ENCODE measurements around the gene CST9.
"Not testable (repeated sequence)": the region's sequence is repeated elsewhere in the genome, so short reads cannot be mapped to it uniquely, and the experiment has no call there.

Gene CST9

GRCh38 chr20:23623666-23624323, 18.1 kb upstream of the CST9 start:
- no peak for DNase-seq (ENCODE audit: low read depth)

DNA sequence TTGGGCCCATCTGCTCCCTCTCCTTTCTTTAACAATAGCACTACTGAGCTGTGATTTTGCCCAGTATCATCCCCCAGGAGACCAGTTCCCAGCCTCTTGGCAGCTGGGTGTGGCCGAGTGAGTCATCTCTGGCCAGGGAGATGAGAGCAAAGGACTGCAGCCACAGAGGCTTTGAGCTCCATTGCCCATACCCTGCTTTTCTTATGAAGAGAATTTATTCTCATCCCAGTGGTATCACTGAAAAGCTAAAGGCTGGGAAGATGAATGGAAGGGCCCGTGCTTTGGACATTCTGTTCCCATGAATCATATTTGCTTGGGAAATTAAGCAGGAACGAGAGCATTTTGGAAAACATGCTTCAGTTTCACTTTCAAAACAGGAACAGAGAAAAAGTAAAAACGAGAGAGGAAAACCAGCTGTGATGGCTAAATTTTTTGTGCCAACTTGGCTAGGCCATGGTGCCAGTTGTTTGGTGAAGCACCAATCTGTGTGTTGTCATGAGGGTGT, 17.2 kb upstream of the CST9 start:
- no peak for DNase-seq (ENCODE audit: low read depth)

DNA sequence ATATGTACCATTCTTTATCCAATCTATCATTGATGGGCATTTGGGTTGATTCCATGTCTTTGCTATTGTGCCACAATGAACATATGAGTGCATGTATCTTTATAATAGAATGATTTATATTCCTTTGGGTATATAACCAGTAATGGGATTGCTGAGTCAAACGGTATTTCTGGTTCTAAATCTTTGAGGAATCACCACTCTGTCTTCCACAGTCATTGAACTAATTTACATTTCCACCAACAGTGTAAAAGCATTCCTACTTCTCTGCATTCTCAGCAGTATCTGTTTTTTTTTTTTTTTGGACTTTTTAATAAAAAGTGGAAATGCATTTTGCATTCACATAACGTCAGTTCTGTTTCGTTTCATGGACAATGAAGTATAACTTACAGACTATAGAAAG, 16.7 kb upstream of the CST9 start:
- not testable (repeated sequence) for DNase-seq (ENCODE audit: low read depth)

- DNase-seq (ENCODE audit: low read depth), result not testable (repeated sequence)
Measured at GRCh38 chr20:23620670-23621386, 15.1 kb upstream of the CST9 start.

- no peak for DNase-seq (ENCODE audit: low read depth)
Measured at GRCh38 chr20:23614163-23614562, 8.4 kb upstream of the CST9 start.

DNA sequence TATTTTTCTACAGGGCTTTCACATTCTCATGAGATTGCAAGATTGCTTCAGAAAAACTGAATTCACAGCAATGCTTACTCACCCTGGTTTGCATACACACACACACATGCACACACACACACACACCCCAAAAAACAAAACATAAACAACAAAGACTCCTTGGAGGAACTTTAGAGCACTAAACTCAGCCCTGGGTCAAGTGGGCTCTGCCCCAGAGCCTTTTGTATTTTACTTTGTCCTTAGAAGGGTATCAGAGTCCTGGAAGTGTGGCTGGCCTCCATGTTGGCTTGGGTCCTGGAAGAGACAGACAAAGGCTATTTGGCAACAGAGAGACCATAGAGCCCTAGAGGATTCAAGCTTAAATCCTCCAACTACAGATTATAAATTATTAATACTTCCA, 8.0 kb upstream of the CST9 start:
- DNase-seq (ENCODE audit: low read depth), result no peak

DNA sequence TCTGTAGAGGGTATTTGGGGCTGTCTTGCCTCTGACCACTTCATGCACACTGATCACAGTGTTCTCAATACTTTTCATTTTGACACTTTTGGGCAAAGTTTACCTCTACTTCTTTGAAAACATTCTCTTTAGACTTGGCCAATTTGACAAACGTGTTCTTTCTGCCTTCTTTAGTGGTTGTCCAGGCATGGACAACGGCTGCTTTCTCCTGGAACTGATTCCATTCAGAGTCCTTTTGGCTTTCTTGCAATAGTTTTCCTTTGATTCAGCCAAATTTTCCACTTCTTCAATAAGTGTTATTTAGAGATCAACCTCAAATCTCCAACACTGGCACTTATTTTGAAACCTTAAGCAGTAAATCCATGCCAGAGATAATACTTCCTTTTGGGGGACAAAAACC, 6.7 kb upstream of the CST9 start:
- DNase-seq (ENCODE audit: low read depth), result no peak

DNA sequence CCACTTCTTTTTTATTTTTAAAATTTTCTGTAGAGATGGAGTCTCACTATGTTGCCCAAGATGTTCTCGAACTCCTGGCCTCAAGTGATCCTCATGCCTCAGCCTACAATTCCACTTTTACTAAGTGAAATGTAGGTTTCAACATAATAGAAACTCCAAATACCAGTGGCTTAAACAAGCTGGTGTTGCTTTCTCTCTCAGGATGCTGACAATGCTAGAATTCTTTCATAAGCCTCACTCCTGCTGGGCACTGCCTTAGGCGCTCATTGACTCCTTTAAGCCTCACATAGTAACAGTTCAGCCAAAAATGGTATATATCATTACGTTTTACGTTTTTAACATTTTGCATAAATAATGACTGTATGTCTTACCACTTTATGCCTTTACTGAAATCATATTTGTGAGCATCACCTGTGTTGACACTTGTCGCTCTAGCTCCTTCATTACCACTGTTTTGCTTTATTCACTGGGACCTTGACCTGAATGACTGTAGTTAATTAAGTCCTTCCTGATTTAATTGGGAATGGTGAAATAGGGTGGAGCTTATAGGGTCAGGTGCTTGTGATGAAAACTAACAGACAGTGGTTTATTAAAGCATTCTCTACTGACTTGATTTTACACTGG, 3.9 kb upstream of the CST9 start:
- no peak for DNase-seq (ENCODE audit: low read depth)

- no peak for DNase-seq (ENCODE audit: low read depth)
Measured at GRCh38 chr20:23608251-23608846, 2.6 kb upstream of the CST9 start.

GRCh38 chr20:23607497-23608245, 2.0 kb upstream of the CST9 start:
- no peak for DNase-seq (ENCODE audit: low read depth)

DNA sequence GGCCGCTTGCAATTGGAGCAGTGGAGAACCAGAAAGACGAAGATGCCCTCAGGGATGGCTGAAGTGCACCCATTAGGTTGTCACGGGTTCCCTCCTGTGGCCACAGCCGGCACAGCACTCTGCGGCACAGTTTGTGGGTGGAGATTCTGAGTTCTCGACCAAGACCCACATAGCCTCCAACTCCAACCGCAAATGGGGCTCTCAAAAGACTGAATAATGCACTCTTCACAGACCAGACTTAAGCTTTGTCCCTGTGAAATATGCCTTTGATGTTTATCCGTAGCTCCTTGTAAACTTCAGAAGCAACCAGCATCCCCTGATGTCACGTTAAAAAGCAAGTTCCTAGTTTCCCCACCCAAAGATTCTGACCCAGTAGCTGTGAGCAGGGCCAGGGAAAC, 934 bp upstream of the CST9 start:
- peak; percentile 41 for DNase-seq (ENCODE audit: low read depth)

DNA sequence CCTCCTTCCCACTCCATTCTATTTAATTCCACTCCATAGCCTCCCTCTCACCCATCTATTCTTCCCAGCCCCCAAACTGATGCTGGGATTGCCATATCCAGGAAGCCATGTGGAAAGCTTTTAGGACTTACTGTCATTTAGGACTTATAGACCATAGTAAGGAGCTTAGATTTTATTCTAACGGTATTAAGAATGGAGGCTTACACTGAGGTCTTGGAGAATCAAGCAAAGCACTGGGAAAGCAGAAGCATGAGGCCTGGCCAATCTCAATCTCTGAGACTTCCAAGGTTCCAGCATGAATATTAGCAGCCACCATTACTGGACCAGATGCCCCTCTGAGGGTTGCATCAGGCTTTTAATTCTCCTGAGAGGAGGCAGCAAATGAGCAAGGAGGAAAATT, 1.4 kb downstream of the CST9 start:
- no peak for DNase-seq (ENCODE audit: low read depth)

DNA sequence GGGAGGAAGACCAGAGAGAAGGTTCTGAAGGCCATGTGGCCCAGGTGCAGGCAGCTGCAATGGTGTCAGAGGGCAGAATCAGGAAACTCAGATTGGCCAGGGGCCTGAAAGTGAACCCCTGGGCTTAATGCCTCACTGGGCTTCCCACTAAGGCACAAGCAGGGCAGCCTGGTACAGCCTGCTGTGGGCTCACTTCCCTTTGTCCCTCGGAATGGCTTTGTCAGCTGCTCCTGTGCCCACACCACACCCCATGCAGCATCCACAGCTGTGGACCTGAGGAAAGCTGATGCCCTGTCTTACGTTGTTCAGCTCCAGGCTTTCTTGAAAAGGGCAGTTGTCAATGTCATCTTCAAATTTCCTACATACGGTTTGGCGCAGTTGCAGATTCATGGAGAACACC, 2.4 kb downstream of the CST9 start:
- no peak for DNase-seq (ENCODE audit: low read depth)

DNA sequence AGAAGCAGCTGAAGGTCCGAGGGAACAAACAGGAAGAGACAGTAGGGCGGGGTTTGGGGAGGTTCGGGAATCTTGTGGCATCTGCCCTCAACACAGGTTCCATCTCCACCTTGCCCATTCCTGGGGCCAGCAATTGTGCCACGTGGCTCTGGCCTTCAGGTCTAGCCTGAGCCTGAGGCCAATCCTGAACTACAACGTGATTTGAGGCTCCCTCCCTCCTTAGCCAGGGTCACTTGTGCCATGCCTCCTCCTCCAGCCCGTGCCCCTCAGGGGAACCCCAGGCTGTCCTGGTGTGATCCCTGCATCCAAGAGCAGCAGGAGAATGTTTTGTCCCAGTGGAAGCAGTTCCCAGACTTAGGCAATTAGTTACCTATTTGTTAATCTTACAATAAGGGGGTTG, 3.0 kb downstream of the CST9 start:
- no peak for DNase-seq (ENCODE audit: low read depth)

DNA sequence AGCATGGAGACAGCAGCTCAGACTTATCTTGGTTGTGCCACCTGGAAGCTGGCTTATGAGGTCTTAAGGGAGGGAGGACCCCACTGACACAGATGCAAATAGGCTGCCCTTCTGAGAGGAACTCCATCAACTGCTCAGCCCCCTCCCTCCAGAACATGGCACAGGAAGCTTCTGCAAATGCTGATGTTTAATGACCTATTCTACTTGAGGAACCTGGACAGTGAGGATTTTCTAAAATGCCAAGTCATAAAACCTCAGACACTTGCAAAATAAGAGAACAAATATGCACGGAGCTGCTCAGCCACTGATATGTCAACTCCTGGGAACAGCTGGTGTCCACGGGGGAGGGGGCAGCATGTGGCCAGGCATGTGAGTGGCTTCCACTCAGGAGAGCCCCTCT, 3.5 kb downstream of the CST9 start:
- no peak for DNase-seq (ENCODE audit: low read depth)

- no peak for DNase-seq (ENCODE audit: low read depth)
Measured at GRCh38 chr20:23601715-23602114, 4.0 kb downstream of the CST9 start.

DNA sequence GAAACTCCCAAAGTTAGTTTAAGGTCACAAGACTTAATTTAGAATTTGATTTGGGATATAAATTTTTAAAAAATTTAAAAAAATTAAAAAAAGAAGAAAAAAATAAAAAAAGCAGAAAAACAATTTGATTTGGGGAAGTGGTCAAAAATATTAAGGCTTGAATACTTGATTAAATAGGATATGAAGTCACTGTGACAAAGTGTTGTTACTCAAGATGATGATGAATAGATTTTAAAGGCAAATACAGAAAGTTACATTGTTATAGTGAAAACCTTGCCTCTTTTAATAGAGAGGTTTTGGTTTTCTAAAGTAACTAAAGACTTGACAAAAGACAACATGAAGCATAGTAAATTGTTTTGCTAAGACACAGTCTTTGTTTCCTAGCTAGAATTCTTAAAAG, 7.2 kb downstream of the CST9 start:
- no peak for DNase-seq (ENCODE audit: low read depth)

- no peak for DNase-seq (ENCODE audit: low read depth)
Measured at GRCh38 chr20:23596579-23597250, 9.0 kb downstream of the CST9 start.

GRCh38 chr20:23595941-23596340, 9.8 kb downstream of the CST9 start:
- no peak for DNase-seq (ENCODE audit: low read depth)

DNA sequence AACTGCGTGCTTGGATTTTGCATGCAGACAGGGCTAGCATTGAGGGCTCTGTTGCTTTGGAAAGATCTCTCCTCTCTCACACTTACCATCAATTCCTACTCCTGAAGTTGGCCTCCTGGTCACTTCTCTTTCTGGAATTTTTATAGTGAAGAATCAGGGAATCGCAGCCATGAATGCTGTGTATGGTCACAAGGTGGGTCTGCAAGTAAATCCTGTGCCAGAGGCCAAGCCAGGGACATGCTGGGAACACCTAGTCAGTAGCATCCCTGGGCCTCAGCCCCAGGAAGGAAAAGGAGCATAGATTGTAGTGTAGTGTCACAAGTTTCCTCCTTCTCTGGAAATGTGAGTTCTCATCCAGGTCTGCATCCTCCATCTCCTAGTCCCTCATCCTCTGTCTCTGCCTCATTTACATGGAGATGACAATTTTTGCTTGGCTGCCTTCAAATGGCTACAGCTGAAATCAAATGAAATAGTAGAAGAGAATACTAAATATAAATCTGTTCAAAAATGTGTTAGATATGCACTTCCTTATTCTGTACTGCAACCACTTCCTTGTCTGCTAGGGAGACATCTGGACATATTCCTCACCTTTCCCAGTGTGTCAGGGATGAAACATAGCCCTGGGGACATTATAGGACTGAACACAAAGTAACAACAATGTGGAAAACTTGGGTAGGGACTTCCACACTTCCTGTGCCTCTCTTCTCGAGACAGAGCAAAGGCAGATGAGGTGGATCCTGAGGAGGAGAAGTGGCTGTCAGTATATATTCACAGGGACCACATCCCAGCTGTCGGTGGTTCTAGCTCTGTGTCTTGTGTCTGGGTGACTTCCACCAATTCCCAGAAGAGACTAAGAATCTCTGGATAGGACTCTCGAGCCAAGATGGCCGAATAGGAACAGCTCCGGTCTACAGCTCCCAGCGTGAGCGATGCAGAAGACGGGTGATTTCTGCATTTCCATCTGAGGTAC, 17.0 kb downstream of the CST9 start:
- DNase-seq (ENCODE audit: low read depth), result no peak

Measured in stimulated activated CD8-positive, alpha-beta memory T cell treated with anti-CD3 and anti-CD28 coated beads, Interleukin-15, amount 100 ng/mL, for 24 hours (primary cell).